ENCODE results near the gene BSPRY. TPM values are rescaled to one million over a fixed set of nuclear protein-coding genes. Genes with fewer than 3 reads are reported as not detected.

The BSPRY gene
- total and polyA plus RNA-seq, 2 donors (not counting 1 experiment from before 2014, with no cell fraction given): not detected

DNA sequence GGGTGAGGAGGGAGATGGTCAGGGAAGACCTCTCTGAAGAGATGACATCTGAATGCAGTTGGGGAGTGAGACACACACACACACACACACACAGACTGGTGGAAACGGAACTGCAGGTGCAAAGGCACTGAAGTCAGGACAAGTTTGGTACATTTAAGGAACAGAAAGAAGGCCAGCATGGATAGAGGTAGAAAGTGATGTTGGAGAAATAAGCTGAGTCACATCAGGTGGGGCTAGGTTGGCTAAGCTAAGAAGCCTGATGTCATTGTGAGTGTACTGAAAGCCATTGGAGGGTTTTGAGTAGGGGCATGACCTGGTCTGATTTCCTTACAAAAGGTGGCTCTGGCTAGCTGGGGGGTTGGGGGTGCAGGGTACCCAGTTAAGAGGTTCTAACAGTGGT is 3.1 kb downstream of the BSPRY start:
- Histone ChIP-seq H3K4me2 (ENCODE audit: extremely low read depth, insufficient read depth, low read length) (no peak overlapping the region), H2AFZ (ENCODE audit: low read length) (no peak overlapping the region), H3K9me3 (ENCODE audit: control insufficient read depth, insufficient read depth, low read depth, low read length) (no peaks in the 10 kb centered on the region), H4K20me1 (ENCODE audit: control insufficient read depth, extremely low read depth, insufficient read depth, low read length) (no peaks in the 10 kb centered on the region), H3K79me2 (ENCODE audit: control insufficient read depth, insufficient read depth, low read length) (no peaks in the 10 kb centered on the region), H3K36me3 (ENCODE audit: control insufficient read depth, insufficient read depth, low read length) (no peaks in the 10 kb centered on the region), H3K4me3 (replicated peaks in 1 of 4; ENCODE audit: control extremely low read depth in 1 of 4, insufficient read depth in 1 of 4, low read depth in 3 of 4, low read length in 4 of 4) (no peak overlapping the region), H3K27ac (ENCODE audit: insufficient read depth, low read length) (no peak overlapping the region), H3K9ac (ENCODE audit: insufficient read depth, low read length) (no peak overlapping the region), H3K4me1 (ENCODE audit: control insufficient read depth, extremely low read depth, insufficient read depth, low read length) (no peaks in the 10 kb centered on the region), H3K27me3 (ENCODE audit: control insufficient read depth, insufficient read depth, low read length) (peaks cover 45% of the 10 kb centered on the region)
- DNase-seq (ENCODE audit: low read depth in 2 of 2): no peak
- TF ChIP-seq EZH2 (IDR thresholded peaks at IDR 0.05; ENCODE audit: low read length, missing control alignments): no peak
- TF ChIP-seq, protein P1, sequence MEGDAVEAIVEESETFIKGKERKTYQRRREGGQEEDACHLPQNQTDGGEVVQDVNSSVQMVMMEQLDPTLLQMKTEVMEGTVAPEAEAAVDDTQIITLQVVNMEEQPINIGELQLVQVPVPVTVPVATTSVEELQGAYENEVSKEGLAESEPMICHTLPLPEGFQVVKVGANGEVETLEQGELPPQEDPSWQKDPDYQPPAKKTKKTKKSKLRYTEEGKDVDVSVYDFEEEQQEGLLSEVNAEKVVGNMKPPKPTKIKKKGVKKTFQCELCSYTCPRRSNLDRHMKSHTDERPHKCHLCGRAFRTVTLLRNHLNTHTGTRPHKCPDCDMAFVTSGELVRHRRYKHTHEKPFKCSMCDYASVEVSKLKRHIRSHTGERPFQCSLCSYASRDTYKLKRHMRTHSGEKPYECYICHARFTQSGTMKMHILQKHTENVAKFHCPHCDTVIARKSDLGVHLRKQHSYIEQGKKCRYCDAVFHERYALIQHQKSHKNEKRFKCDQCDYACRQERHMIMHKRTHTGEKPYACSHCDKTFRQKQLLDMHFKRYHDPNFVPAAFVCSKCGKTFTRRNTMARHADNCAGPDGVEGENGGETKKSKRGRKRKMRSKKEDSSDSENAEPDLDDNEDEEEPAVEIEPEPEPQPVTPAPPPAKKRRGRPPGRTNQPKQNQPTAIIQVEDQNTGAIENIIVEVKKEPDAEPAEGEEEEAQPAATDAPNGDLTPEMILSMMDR (conservative IDR thresholded peaks at IDR 0.05 in 1 of 2, IDR thresholded peaks at IDR 0.05 in 1 of 2; ENCODE audit: low read depth in 1 of 2, low read length in 2 of 2): no peak

DNA sequence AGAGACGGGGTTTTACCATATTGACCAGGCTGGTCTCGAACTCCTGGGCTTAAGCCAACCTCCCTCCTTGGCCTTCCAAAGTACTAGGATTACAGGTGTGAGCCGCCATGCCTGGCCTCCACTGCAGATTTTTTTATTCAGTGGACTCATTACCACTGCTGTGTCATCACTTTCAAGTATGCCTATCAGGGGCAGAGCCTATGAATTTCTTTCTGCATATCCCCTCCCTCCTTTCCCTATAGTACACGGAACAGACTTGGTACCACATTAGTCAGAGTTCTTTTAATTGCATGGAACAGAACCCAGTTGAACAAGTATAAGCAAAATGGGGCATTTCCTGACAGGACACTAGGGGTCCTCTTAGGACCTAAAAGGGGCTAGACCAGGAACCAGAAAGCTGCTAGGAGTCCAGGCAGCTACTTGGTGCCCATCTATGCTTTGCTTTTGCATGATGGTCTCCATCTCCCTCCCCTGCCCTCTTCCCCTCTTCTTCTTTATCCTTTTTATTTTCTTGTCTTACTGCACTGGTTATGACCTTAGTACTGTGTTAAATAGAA is 5.8 kb downstream of the BSPRY start:
- DNase-seq (ENCODE audit: low read depth in 2 of 2): peak in 1 of 2 donors; percentile 27
- Histone ChIP-seq H3K27ac (ENCODE audit: insufficient read depth, low read length) (no peak overlapping the region), H3K27me3 (ENCODE audit: control insufficient read depth, insufficient read depth, low read length) (peaks cover 37% of the 10 kb centered on the region), H4K20me1 (ENCODE audit: control insufficient read depth, extremely low read depth, insufficient read depth, low read length) (no peaks in the 10 kb centered on the region), H2AFZ (ENCODE audit: low read length) (no peak overlapping the region), H3K9me3 (ENCODE audit: control insufficient read depth, insufficient read depth, low read depth, low read length) (no peaks in the 10 kb centered on the region), H3K9ac (ENCODE audit: insufficient read depth, low read length) (no peak overlapping the region), H3K4me2 (ENCODE audit: extremely low read depth, insufficient read depth, low read length) (no peak overlapping the region), H3K36me3 (ENCODE audit: control insufficient read depth, insufficient read depth, low read length) (no peaks in the 10 kb centered on the region), H3K4me3 (replicated peaks in 1 of 4; ENCODE audit: control extremely low read depth in 1 of 4, insufficient read depth in 1 of 4, low read depth in 3 of 4, low read length in 4 of 4) (no peak overlapping the region), H3K4me1 (ENCODE audit: control insufficient read depth, extremely low read depth, insufficient read depth, low read length) (no peaks in the 10 kb centered on the region), H3K79me2 (ENCODE audit: control insufficient read depth, insufficient read depth, low read length) (no peaks in the 10 kb centered on the region)
- TF ChIP-seq, protein P1 (conservative IDR thresholded peaks at IDR 0.05 in 1 of 2, IDR thresholded peaks at IDR 0.05 in 1 of 2; ENCODE audit: low read depth in 1 of 2, low read length in 2 of 2): peak; percentile 23 to 30
- no peak for TF ChIP-seq EZH2 (IDR thresholded peaks at IDR 0.05; ENCODE audit: low read length, missing control alignments)

DNA sequence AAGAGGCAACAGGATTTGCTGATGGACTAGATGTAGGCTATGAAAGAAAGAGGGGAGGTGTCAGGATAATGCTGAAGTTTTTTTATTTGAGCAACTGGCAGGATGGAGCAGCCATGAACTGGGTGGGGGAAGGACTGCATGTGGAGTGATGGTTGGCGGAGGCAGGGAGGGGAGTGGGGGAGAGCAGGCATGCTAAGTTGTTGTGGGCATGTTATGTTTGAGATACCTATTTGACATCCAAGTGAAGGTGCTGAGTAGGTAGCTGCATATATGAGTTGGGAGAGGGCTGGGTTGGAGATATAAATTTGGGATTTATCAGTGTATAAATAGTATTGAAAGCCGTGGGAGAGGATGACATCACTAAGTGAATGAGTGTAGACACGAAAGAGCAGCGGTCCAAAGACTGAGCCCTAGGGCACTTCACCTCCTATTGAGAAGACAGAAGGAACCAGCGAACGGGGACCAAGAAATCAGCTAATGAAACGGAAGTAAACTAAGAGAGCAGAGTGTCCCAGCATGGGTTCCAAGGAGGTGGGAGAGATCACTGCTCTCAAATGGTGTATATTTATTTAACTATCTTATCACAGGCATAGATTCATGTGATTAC is 7.4 kb downstream of the BSPRY start:
- H3K79me2 ChIP-seq (ENCODE audit: control insufficient read depth, insufficient read depth, low read length): no peaks in the 10 kb centered on the region
- H3K27ac ChIP-seq (ENCODE audit: insufficient read depth, low read length): no peak overlapping the region
- H3K4me3 ChIP-seq (replicated peaks in 1 of 4; ENCODE audit: control extremely low read depth in 1 of 4, insufficient read depth in 1 of 4, low read depth in 3 of 4, low read length in 4 of 4): no peak overlapping the region
- peaks cover 3% of the 10 kb centered on the region for H3K4me1 ChIP-seq (ENCODE audit: control insufficient read depth, extremely low read depth, insufficient read depth, low read length)
- no peak overlapping the region for H3K9ac ChIP-seq (ENCODE audit: insufficient read depth, low read length)
- no peaks in the 10 kb centered on the region for H4K20me1 ChIP-seq (ENCODE audit: control insufficient read depth, extremely low read depth, insufficient read depth, low read length)
- no peak overlapping the region for H2AFZ ChIP-seq (ENCODE audit: low read length)
- H3K4me2 ChIP-seq (ENCODE audit: extremely low read depth, insufficient read depth, low read length): no peak overlapping the region
- peaks cover 22% of the 10 kb centered on the region for H3K27me3 ChIP-seq (ENCODE audit: control insufficient read depth, insufficient read depth, low read length)
- no peaks in the 10 kb centered on the region for H3K9me3 ChIP-seq (ENCODE audit: control insufficient read depth, insufficient read depth, low read depth, low read length)
- DNase-seq (ENCODE audit: low read depth in 2 of 2): no peak
- H3K36me3 ChIP-seq (ENCODE audit: control insufficient read depth, insufficient read depth, low read length): no peaks in the 10 kb centered on the region
- TF ChIP-seq EZH2 (IDR thresholded peaks at IDR 0.05; ENCODE audit: low read length, missing control alignments): no peak
- TF ChIP-seq, protein P1 (conservative IDR thresholded peaks at IDR 0.05 in 1 of 2, IDR thresholded peaks at IDR 0.05 in 1 of 2; ENCODE audit: low read depth in 1 of 2, low read length in 2 of 2): no peak
